Mesenchymal stem cell (in vitro differentiated cells and primary cell): Measurements from ENCODE around the gene RBMS1.
A peak's percentile ranks its signal among the peaks of the same experiment; 100 is the strongest.

Source experiments
- DNase-seq: peaks from one replicate; pipeline ENCODE4 v3.0.0-alpha.2; 2013
- H2AFZ ChIP-seq: one replicate; pipeline ENCODE4 v1.6.1; 2013; ENCODE audit warnings: low read depth, mild to moderate bottlenecking, control low read depth, inconsistent platforms, low read length, moderate library complexity
- H2AK5ac ChIP-seq: 2 replicates; pipeline ENCODE4 v1.6.1; 2013; ENCODE audit warnings: low read length, moderate library complexity, mild to moderate bottlenecking, inconsistent platforms; ENCODE audit not compliant: severe bottlenecking
- H2BK120ac ChIP-seq: one replicate; pipeline ENCODE4 v1.6.1; 2013; ENCODE audit warnings: low read depth, mild to moderate bottlenecking, inconsistent platforms, low read length, moderate library complexity
- H2BK12ac ChIP-seq, 2 experiments: one replicate each; pipeline ENCODE4 v1.6.1; 2013; ENCODE audit warnings: inconsistent platforms in 2 of 2, low read length in 2 of 2, mild to moderate bottlenecking in 2 of 2, moderate library complexity in 2 of 2, control low read depth in 1 of 2
- H2BK15ac ChIP-seq: one replicate; pipeline ENCODE4 v1.6.1; 2013; ENCODE audit warnings: mild to moderate bottlenecking, low read depth, inconsistent platforms; ENCODE audit not compliant: poor library complexity, severe bottlenecking
- H2BK5ac ChIP-seq: 2 replicates; pipeline ENCODE4 v1.6.1; 2013; ENCODE audit warnings: low read depth, mild to moderate bottlenecking, low read length, control low read depth, inconsistent platforms; ENCODE audit not compliant: poor library complexity, severe bottlenecking
- H3K14ac ChIP-seq, 2 experiments: one replicate each; pipeline ENCODE4 v1.6.1; 2013; ENCODE audit warnings: inconsistent platforms in 2 of 2, low read length in 2 of 2, control low read depth in 1 of 2, mild to moderate bottlenecking in 1 of 2, moderate library complexity in 1 of 2
- H3K18ac ChIP-seq, 2 experiments: one replicate each; pipeline ENCODE4 v1.6.1; 2013; ENCODE audit warnings: inconsistent platforms in 2 of 2, low read length in 2 of 2, control low read depth in 1 of 2, low read depth in 1 of 2, mild to moderate bottlenecking in 1 of 2
- H3K23ac ChIP-seq, 2 experiments: one replicate each; pipeline ENCODE4 v1.6.1; 2013; ENCODE audit warnings: inconsistent platforms in 2 of 2, low read length in 2 of 2, mild to moderate bottlenecking in 2 of 2, moderate library complexity in 2 of 2, control low read depth in 1 of 2
- H3K27ac ChIP-seq: 2 replicates; pipeline ENCODE4 v1.5.1; 2013; ENCODE audit warnings: mild to moderate bottlenecking, moderate library complexity, low read length, control low read depth, inconsistent platforms; ENCODE audit not compliant: poor library complexity, severe bottlenecking
- H3K27me3 ChIP-seq, 2 experiments: 2 replicates each; pipeline versions ENCODE4 v1.6.1 to v1.7.0; 2013; ENCODE audit warnings: low read length in 2 of 2, mild to moderate bottlenecking in 2 of 2, moderate library complexity in 2 of 2, control low read depth in 1 of 2, inconsistent platforms in 1 of 2; ENCODE audit not compliant: control insufficient read depth in 1 of 2, insufficient read depth in 1 of 2
- H3K36me3 ChIP-seq, 2 experiments: 2 replicates each; pipeline versions ENCODE4 v1.6.1 to v1.7.0; 2013; ENCODE audit warnings: low read length in 2 of 2, control low read depth in 1 of 2, inconsistent platforms in 1 of 2, low read depth in 1 of 2, mild to moderate bottlenecking in 1 of 2; ENCODE audit not compliant: insufficient read depth in 2 of 2, control insufficient read depth in 1 of 2
- H3K4ac ChIP-seq, 2 experiments: one replicate each; pipeline ENCODE4 v1.6.1; 2013; ENCODE audit warnings: inconsistent platforms in 2 of 2, low read length in 2 of 2, mild to moderate bottlenecking in 2 of 2, moderate library complexity in 2 of 2, control low read depth in 1 of 2, low read depth in 1 of 2
- H3K4me1 ChIP-seq: 2 replicates; pipeline ENCODE4 v1.6.1; 2013; ENCODE audit warnings: low read depth, low read length, control low read depth; ENCODE audit not compliant: control insufficient read depth, insufficient read depth
- H3K4me2 ChIP-seq: 2 replicates; pipeline ENCODE4 v1.6.1; 2013; ENCODE audit warnings: low read length, mild to moderate bottlenecking, inconsistent platforms; ENCODE audit not compliant: poor library complexity, severe bottlenecking
- H3K4me3 ChIP-seq, 2 experiments: 2 replicates each; pipeline versions ENCODE4 v1.5.1 to v1.7.0; 2013; ENCODE audit warnings: low read length in 2 of 2, mild to moderate bottlenecking in 2 of 2, control low read depth in 1 of 2, low read depth in 1 of 2; ENCODE audit not compliant: insufficient read depth in 1 of 2
- H3K79me1 ChIP-seq: replicated peaks from 2 replicates; pipeline ENCODE4 v1.6.1; 2013; ENCODE audit warnings: mild to moderate bottlenecking, control low read depth, low read length, inconsistent platforms; ENCODE audit not compliant: poor library complexity, severe bottlenecking
- H3K9ac ChIP-seq: 2 replicates; pipeline ENCODE4 v1.7.0; 2013; ENCODE audit warnings: mild to moderate bottlenecking, low read length, moderate library complexity
- H3K9me3 ChIP-seq: 2 replicates; pipeline ENCODE4 v1.7.0; 2013; ENCODE audit warnings: mild to moderate bottlenecking, low read length; ENCODE audit not compliant: control insufficient read depth
- H4K8ac ChIP-seq: one replicate; pipeline ENCODE4 v1.6.1; 2013; ENCODE audit warnings: inconsistent platforms, mild to moderate bottlenecking, low read length, moderate library complexity
- H4K91ac ChIP-seq: one replicate; pipeline ENCODE4 v1.6.1; 2013; ENCODE audit warnings: mild to moderate bottlenecking, low read length, inconsistent platforms
- WGBS: methylation state at CpG from one replicate; pipeline ENCODE4 v1.1.7; 2013; ENCODE audit warnings: mixed read lengths; 5-methylcytosine and 5-hydroxymethylcytosine counted together

Gene RBMS1

DNA sequence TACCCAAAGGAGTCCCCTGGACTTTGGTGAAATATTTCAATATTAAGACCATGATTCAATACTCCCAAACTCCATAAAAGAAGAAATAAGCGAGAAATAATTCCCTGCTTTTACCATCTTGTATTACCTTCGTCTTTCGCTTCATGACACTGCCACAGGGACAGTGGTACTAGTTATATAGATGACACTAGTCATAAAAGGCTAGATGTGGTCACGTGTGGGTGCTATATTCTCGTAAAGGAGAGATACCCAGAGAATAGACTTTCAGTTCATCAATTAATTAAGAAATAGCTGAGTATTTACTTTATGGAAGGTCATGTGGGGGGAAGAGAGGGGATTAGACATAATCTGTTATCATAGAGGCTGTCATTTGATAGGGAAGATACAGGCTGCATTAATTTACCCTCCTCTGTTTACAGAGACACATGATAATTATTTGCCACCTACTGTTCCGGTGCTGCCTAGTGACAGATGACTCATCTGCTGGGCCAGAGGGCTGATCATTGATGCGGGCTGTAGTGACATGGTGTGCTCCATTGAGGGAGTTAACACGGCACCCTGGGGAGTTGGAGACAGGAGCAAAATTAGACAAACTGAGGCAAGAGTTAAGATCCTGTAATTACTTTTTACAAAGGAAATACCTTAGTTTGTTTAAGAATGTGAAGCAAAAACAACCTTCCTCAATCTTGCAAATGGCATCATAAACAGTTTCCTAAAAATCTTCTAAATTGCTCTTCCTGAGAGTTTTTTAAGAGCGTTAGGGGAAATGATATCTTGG lies 215.3 kb downstream of the RBMS1 start:
- H3K9me3 ChIP-seq, result no peaks in the 10 kb centered on the region
- no peak overlapping the region for H2AFZ ChIP-seq
- no peak overlapping the region for H2BK15ac ChIP-seq
- no peak overlapping the region for H3K14ac ChIP-seq
- no peak overlapping the region for H2BK12ac ChIP-seq
- WGBS, result 90% methylated on average over 6 of the region's 9 CpGs
- DNase-seq, result no peak
- no peak overlapping the region for H3K4ac ChIP-seq
- H3K4me1 ChIP-seq, result peaks cover 3% of the 10 kb centered on the region
- H2AK5ac ChIP-seq, result peak overlapping the region; percentile 69
- peaks cover 2% of the 10 kb centered on the region for H3K79me1 ChIP-seq
- no peaks in the 10 kb centered on the region for H3K27me3 ChIP-seq
- no peak overlapping the region for H2BK120ac ChIP-seq
- H3K4me3 ChIP-seq, result no peak overlapping the region
- peaks cover 5 to 98% of the 10 kb centered on the region in 2 experiments for H3K36me3 ChIP-seq
- no peak overlapping the region for H3K18ac ChIP-seq
- H3K4me2 ChIP-seq, result no peak overlapping the region
- no peak overlapping the region for H4K8ac ChIP-seq
- H2BK5ac ChIP-seq, result no peak overlapping the region
- H3K27ac ChIP-seq, result peak overlapping the region; percentile 32
- H4K91ac ChIP-seq, result no peak overlapping the region
- H3K9ac ChIP-seq, result peak overlapping the region; percentile 72
- H3K23ac ChIP-seq, result no peak overlapping the region

DNA sequence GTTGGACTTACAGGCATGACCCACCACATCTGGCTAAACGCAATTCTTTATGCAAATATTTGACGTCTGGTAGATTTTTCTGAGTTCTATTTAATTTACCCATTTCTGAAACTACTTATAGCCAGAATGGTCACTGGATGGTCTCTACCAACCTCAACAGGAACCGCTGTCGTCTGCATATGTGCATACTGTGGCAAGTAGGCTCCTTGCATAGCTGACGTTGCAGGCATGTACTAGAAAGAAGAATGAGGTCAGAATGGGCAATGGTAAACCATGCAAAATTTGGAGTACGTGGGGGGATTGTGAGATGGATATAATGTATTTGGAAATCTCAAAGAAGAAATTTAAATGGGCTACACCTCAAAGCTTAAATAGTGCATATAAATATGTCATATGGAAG lies 216.5 kb downstream of the RBMS1 start:
- H2BK5ac ChIP-seq, result no peak overlapping the region
- H2AK5ac ChIP-seq, result no peak overlapping the region
- no peak overlapping the region for H4K8ac ChIP-seq
- no peak overlapping the region for H3K4ac ChIP-seq
- no peak overlapping the region for H3K18ac ChIP-seq
- H2BK12ac ChIP-seq, result no peak overlapping the region
- peaks cover 3% of the 10 kb centered on the region for H3K79me1 ChIP-seq
- H3K27ac ChIP-seq, result peak overlapping the region; percentile 34
- H4K91ac ChIP-seq, result no peak overlapping the region
- peaks cover 3% of the 10 kb centered on the region for H3K4me1 ChIP-seq
- WGBS, result 98% methylated on average over 6 of the region's 6 CpGs
- no peak overlapping the region for H2BK15ac ChIP-seq
- H2BK120ac ChIP-seq, result no peak overlapping the region
- peaks cover 5 to 97% of the 10 kb centered on the region in 2 experiments for H3K36me3 ChIP-seq
- H3K4me2 ChIP-seq, result no peak overlapping the region
- no peak for DNase-seq
- no peaks in the 10 kb centered on the region for H3K9me3 ChIP-seq
- H3K23ac ChIP-seq, result no peak overlapping the region
- no peak overlapping the region for H2AFZ ChIP-seq
- H3K4me3 ChIP-seq, result no peak overlapping the region
- H3K14ac ChIP-seq, result no peak overlapping the region
- no peak overlapping the region for H3K9ac ChIP-seq
- no peaks in the 10 kb centered on the region for H3K27me3 ChIP-seq

DNA sequence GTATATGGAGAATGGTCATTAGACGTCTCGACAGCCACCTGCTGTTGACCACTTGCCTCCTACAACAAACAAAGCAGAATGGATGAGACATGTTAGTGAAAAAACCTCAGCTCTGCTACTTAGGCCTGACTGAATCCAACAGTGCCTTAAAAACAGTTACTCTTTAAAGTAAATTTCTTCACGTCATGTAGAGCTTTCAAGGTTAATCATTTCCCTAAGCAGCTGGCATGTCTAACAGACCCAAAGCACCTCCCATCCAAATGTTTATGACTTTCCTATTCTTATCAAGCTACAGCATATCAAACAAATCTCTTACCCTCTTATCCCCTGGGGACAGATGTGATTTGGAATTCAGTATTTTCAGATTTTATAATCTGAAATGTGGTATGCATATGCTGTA lies 218.0 kb downstream of the RBMS1 start:
- Histone ChIP-seq H2BK120ac (no peak overlapping the region), H4K8ac (no peak overlapping the region), H2AFZ (no peak overlapping the region), H2BK12ac (no peak overlapping the region), H4K91ac (no peak overlapping the region), H2AK5ac (no peak overlapping the region), H3K27ac (peak overlapping the region; percentile 75), H3K14ac (no peak overlapping the region), H3K4me3 (no peak overlapping the region), H3K9ac (no peak overlapping the region), H3K79me1 (peaks cover 4% of the 10 kb centered on the region), H3K23ac (no peak overlapping the region), H3K18ac (no peak overlapping the region), H2BK5ac (no peak overlapping the region), H3K4ac (no peak overlapping the region), H3K4me2 (no peak overlapping the region), H3K9me3 (no peaks in the 10 kb centered on the region), H3K4me1 (peaks cover 5% of the 10 kb centered on the region), H3K36me3 (peaks cover 17 to 97% of the 10 kb centered on the region in 2 experiments), H2BK15ac (no peak overlapping the region), H3K27me3 (no peaks in the 10 kb centered on the region)
- WGBS, result 97% methylated on average over 3 of the region's 3 CpGs
- no peak for DNase-seq

DNA sequence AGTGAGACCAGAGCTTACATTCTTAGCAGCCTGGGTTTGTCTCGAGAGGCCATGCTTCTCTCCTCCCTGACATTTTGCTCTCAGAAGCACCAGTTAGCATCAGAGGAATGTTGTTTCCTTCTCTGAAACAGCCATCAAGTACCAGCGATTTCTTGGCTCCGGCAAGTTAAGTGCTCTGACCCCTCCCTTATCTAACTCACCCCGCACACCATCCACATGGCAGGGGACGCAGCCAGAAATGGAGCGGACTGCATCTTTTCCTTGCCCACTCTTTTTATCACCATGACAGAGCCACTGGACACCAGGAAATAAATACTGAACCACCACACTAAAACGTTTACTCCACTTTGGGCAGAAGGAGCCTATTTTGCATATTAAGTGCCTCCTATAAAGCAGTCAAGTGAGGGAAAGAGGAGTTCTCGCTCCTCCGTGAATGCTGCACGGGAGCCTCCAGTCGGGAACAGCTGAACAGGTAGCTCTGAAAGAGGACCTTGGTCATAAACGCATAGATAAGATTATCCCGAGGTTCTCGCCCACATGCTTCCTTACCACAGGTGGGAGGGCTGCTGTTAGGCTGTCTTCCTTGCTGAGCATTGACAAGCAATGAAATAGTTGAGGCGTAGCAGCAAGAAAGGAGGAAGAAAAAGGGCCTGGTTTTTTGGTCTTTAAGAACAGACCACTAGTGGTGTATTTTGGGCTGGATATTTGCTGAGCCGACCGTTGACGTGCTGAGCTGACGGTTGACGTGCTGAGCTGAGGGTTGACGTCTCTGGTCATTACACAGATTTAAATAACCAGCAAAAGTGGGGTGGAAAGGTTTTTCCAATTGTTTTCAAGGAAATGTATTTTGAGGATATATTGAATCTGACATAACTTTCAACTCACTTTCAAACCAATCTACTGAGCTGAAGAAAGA lies 222.2 kb downstream of the RBMS1 start:
- Histone ChIP-seq H3K9ac (peak overlapping the region; percentile 89), H3K14ac (no peak overlapping the region), H2BK15ac (no peak overlapping the region), H3K27me3 (no peaks in the 10 kb centered on the region), H4K91ac (peak overlapping the region; percentile 70), H2BK5ac (peak overlapping the region; percentile 51), H3K23ac (no peak overlapping the region), H2BK12ac (peak overlapping the region; percentile 56 to 72), H4K8ac (peak overlapping the region; percentile 55), H3K9me3 (no peaks in the 10 kb centered on the region), H3K4me3 (peak overlapping the region in 1 of 2 experiments; percentile 67), H3K27ac (peak overlapping the region; percentile 94), H3K4me2 (no peak overlapping the region), H2BK120ac (no peak overlapping the region), H3K4me1 (peaks cover 19% of the 10 kb centered on the region), H3K4ac (peak overlapping the region in 1 of 2 experiments; percentile 82), H2AK5ac (peak overlapping the region; percentile 94), H3K79me1 (peaks cover 3% of the 10 kb centered on the region), H3K18ac (peak overlapping the region; percentile 61 to 78), H3K36me3 (peaks cover 16 to 57% of the 10 kb centered on the region in 2 experiments), H2AFZ (no peak overlapping the region)
- 58% methylated on average over 21 of the region's 21 CpGs for WGBS
- peak; percentile 59 for DNase-seq
